Adrenal gland (tissue), 5 donors: ENCODE results near the gene ELMO2.

Source experiments
- POLR2A ChIP-seq, 2 donors: fragments of 450-650 bp; IDR thresholded peaks; one replicate each; pipeline ENCODE4 v1.6.1; 2017; ENCODE audit warnings: antibody characterized with exemption in 2 of 2, mild to moderate bottlenecking in 2 of 2, moderate library complexity in 1 of 2
- TF ChIP-seq, protein P1 (sequence below), 6 experiments: fragments of 450-650 bp in 4 of 6; fragments of 200-600 bp in 2 of 6; sonication (generic) in 1 of 6; IDR thresholded peaks; 1 replicate in 5 of 6; 2 replicates in 1 of 6; pipeline versions ENCODE4 v1.5.1 to v1.8.0; 2016 to 2021; ENCODE audit warnings: antibody characterized with exemption in 6 of 6, mild to moderate bottlenecking in 2 of 6, moderate library complexity in 1 of 6
- donor health status: DM: no; HTN: no; CAD: no.

DNA sequence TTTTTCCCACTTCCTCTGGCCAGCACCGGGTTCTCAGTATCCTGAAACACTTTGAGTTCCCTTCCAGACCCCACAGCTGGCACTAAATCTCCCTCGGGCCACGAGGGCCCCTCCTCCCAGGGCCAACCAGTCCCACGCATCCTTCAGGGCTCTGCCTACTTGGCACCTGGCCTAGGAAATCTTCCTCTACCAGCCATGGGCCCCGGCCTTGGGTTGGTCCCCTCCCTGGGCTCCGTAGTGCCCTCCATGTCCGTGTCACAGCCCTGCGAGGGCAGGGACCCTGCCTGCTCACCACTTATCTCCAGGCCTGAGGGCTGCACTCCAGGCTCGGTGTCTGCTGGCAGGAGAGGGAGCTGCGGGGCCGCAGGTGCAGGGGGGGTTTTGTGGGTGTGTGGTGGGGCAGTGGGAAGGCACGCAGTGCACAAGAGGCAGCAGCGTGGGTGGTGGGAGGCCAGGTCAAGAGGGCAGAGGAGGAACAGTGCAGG is 49.3 kb downstream of the ELMO2 start:
- TF ChIP-seq, protein P1, sequence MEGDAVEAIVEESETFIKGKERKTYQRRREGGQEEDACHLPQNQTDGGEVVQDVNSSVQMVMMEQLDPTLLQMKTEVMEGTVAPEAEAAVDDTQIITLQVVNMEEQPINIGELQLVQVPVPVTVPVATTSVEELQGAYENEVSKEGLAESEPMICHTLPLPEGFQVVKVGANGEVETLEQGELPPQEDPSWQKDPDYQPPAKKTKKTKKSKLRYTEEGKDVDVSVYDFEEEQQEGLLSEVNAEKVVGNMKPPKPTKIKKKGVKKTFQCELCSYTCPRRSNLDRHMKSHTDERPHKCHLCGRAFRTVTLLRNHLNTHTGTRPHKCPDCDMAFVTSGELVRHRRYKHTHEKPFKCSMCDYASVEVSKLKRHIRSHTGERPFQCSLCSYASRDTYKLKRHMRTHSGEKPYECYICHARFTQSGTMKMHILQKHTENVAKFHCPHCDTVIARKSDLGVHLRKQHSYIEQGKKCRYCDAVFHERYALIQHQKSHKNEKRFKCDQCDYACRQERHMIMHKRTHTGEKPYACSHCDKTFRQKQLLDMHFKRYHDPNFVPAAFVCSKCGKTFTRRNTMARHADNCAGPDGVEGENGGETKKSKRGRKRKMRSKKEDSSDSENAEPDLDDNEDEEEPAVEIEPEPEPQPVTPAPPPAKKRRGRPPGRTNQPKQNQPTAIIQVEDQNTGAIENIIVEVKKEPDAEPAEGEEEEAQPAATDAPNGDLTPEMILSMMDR (IDR thresholded peaks at IDR 0.05): no peak
- no peak for TF ChIP-seq POLR2A (IDR thresholded peaks at IDR 0.05)
